Prostate gland (tissue), 2 donors: ENCODE results near the gene BNC2.

Source experiments
- CTCF ChIP-seq, 4 experiments: fragments of 200-600 bp in 2 of 4; fragments of 450-650 bp in 2 of 4; sonication (generic) in 2 of 4; IDR thresholded peaks; 1 replicate in 3 of 4; 2 replicates in 1 of 4; pipeline ENCODE4 v1.5.1; 2016 to 2019; ENCODE audit warnings: antibody characterized with exemption in 4 of 4, mild to moderate bottlenecking in 2 of 4, moderate library complexity in 2 of 4
- POLR2A ChIP-seq: fragments of 450-650 bp; IDR thresholded peaks from one replicate; pipeline ENCODE4 v1.6.1; 2016; ENCODE audit warnings: antibody characterized with exemption, mild to moderate bottlenecking

GRCh38 chr9:16510482-16510881 is 360.0 kb downstream of the BNC2 start:
- TF ChIP-seq CTCF (IDR thresholded peaks at IDR 0.05): no peak
- no peak for TF ChIP-seq POLR2A
